GM21381 (cell line): ENCODE results near the gene FOXI1.

Experiments used
- ATAC-seq: cut with Tn5 transposase; IDR thresholded peaks from one replicate; pipeline ENCODE4 v1.9.1; 2021; ENCODE audit warnings: mild to moderate bottlenecking, moderate library complexity; ENCODE audit not compliant: unreplicated experiment

FOXI1 gene

DNA sequence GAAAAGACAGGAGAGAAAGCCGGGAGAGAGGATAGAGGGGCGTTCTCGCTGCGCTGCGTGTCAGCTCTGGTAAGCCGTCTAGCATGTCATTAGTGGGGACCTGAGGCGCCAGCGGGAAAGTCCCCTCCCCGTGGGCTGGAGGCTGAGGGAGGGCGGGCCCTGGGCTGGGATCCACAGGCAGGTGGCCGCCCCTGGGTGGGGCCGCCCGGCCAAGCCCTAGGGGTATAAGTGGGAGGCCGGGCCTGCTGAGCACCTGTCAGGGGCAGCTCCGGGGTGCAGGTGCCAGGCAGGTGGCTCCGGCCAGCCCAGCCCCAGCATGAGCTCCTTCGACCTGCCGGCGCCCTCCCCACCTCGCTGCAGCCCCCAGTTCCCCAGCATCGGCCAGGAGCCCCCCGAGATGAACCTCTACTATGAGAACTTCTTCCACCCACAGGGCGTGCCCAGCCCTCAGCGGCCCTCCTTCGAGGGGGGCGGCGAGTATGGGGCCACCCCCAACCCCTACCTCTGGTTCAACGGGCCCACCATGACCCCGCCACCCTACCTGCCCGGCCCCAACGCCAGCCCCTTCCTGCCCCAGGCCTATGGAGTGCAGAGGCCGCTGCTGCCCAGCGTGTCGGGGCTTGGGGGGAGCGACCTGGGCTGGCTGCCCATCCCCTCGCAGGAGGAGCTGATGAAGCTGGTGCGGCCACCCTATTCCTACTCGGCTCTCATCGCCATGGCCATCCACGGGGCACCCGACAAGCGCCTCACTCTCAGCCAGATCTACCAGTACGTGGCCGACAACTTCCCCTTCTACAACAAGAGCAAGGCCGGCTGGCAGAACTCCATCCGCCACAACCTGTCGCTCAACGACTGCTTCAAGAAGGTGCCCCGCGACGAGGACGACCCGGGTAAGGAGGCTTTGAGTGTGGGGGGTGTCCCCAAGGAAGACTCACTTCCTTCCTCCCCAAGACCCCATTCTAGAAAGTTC is at the start of gene FOXI1:
Gene FOXI1, plus strand, starts transcription at position 256 of the 970 bp plus-strand sequence. Its CDS starts 61 bp downstream, at position 317.
- no peak for ATAC-seq

DNA sequence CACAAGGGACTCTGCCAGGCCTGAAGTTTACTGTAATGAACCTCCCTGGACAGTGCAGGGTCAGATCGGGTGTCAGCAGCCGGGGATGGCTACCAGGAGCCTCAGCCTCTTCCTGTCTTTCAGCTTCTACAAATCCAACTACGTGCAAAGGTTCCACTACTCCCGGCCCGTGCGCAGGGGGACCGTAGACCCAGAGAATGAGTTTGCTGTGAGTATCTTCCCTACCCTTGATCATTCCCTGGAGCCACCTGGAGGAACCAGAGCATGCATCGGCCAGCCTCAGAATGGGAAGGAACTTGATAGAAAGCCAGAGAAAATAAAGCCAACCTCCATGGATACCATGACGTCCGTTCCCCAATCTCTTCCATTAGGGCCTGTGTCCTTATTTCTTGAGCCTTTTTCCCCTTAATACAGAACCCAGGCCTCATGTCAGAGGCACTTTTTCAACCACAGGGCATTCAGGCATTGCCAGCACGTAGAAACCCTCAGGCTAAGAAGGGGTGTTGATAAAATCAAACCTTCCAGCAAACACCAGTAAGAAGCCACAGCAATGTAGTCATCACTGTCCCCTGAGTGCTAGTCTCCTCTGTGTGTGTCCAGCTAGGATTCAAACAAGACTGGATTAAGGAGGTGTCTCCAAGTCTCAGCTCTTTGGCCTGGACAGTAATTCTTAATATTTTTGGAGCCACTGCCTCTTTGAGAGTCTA is 49.0 kb upstream of the FOXI1 start:
- ATAC-seq, result no peak

DNA sequence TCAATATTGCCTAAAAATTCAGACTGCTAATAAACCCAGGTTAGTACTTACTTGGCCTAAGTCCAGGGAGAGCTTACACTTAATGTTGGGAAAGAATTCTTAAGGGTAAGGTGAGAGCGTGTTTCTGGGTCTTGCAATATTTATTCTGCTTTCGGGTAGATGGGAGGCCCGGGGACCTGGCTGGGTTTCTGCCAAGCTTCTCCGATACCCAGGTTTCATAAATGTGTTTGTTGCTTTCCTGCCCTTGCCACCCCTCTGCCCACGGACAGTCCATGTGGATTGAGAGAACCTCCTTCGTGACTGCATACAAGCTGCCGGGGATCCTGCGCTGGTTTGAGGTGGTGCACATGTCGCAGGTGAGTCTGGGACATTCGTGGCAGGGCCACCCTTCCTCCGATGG is 48.4 kb upstream of the FOXI1 start:
- ATAC-seq, result no peak

DNA sequence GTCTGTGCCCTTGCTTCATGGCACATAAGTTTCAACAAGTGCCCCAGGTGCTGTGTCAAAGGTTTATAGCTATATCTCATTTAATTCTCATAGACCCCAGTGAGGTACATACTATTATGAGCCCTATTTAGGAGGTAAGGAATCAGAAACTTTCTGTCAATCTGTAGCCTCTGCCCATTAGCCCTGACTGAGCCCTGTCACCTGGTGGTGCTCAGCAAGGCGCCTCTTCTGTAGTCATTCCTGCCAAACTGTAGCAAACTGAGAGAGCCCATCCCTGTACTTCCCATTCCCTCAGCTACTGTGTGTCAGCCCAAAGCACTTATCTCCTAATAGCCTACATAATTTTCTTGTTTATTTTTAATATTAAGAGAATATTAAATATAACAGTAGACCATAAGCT is 46.5 kb upstream of the FOXI1 start:
- ATAC-seq, result no peak

DNA sequence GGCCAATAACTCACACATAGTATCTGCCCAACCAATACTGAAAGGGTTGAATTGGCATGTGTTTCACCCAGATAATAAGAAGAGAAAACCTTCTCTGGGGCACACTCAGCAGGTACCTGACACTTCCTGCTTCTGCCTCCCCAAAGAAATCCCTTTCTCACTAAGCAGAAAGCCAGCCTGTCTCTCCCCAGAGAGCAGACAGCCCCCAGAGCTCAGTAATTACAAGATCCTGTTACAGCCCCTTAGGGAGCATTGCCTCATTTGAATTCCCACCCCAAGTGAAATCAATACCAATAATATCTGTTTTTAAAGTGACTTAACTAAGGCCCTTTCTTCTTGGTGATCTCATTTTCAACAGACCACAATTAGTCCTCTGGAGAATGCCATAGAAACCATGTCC is 38.5 kb upstream of the FOXI1 start:
- no peak for ATAC-seq

DNA sequence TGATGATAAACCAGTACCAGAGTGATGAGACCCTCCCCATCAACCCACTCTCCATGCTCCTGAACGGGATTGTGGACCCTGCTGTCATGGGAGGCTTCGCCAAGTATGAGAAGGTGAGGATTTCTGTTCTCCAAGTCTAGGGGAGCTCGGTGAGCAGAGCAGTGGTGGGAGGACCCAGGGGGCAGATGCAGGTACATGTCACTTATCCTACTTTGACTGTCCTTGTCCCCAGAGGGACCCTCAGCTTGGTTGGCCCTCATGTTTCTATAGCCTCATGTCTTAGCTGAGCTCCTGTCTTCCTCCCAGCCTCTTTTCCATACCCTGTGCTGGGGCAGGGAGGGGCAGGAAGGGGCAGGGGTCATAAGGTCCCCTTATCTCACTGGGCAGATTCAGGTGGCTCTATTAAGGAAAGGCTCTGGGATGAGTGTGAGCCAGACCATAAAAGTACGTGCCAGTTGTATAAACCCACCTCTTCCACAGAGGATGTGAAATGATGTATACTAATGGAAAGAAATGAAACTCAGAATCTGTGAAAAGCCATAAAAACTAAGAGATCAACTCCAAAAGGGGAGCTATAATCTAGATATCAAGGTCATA is 38.0 kb upstream of the FOXI1 start:
- ATAC-seq, result no peak

DNA sequence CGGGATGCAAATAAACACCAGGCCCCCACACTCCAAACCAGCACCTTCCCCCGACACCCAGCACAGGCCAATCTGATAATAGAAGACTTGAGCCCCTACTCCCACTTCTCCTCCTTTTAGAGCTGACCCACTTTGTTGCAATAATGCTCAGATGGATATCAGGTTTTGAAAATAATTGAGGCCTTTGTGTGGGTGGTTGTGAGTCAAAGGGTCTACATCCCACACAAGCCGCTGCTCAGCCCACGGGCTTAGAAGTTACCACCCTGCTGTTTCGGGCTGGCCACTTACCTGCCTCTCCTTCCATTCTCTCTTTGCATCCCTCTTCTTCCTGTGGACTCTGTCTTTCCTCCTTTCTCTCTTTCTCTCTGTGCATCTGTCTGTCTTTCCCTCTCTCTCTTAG is 36.2 kb upstream of the FOXI1 start:
- ATAC-seq, result no peak

DNA sequence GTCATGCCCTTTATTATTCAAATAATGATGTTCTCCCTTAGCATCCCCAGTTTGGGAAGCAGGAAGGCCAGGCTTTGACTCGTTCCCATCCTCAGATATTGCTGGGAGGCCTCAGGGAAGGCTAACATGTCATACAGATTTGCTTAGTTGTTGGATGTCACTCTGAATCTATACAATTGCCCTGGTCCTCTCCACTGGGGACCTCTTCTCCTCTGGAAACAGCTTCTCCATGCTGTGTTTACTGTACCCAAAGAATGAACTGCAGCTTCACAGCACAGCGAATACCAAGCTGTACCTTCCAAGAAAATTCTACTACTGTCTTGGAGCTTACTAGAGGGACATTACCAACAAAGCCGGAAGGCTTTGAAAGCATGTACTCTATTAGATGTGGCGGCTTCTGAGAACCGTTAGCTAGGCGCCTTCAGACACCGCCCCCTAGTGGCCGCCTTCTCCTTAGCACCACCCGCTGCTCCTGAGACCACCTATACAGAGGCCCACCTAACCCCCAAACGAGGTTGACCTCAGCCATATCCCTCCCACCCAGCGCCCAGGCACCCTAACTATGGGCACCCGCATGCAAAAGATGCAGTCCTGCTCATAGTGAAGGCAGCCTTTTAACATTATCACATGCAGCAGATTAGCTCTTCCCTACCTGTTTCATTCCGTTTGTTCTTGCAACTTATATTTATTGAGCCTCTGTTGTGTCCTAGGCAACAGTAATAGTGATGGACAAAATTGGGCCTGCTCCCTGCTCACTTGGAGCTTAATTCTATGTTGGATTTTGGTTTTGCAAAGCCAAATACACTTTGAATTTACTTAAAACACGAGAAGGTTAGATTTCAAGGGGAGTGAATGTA is 34.9 kb upstream of the FOXI1 start:
- ATAC-seq, result no peak

DNA sequence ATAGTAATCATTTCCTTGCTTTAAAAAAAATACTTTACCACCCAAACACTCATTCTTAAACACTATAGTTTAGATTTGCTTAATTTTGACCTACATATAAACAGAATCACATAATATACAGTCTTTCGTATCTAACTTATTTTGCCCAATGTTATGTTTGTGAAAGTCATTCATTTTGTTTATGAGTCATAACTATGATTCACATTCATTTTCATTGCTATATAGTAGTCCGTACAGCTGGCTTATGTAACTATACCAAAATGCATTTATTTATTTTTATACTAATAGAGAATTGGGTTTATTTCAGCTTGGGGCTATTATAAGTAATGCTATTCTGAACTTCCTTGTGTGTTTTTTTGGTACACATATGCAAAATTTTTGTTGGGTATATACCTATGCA is 33.9 kb upstream of the FOXI1 start:
- ATAC-seq, result no peak

DNA sequence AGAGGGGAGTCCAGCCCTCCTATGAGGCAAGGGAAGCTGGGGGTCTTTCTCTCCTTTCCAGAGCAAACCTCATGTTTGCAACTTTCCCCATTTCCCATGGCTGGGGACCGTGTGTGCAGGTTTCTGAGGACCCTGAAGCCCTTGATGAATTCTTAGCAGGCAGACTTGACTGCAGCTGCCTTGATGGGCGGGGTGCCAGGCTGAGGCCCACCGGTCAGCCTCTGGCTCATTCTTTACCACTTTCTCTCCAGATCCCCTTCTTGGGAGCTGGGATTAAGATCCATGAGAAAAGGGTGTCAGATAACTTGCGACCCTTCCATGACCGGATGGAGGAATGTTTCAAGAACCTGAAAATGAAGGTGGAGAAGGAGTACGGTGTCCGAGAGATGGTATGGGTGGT is 30.0 kb upstream of the FOXI1 start:
- no peak for ATAC-seq

DNA sequence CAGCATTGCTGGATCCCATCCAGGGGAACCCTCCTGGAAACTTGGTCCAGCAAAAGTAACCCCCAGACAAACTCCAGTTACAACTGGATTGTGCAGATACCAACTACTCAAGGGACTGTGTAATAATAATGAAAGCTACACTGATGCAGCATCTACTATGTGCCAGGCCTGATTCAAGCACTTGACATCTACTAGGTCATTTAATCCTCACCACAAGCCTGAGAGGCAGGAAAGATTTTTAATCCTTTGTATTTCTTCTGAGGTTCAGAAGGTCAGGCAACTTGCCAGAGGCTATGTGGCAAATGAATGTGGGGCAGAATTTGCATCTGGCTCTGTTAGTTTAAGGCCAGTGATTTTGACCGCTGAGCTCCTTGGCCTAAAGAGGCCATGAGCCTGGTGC is 29.5 kb upstream of the FOXI1 start:
- no peak for ATAC-seq

DNA sequence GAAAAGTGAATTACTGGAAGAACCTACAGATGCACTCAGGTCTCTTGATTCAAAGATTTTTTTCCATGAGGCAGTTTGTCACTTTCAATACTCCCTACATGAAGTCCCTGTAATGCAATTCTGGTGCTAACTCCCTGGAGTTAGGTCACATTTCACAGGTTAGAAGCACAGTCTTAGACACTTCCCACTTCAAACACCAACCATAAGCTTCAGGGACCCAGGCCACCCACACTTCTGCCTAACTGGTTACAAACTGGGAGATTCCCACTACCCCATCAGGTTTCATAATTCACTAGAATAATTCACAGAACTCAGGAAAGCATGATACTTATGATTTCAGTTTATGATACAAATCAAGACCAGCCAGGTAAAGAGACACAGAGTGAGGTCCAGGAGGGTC is 29.0 kb upstream of the FOXI1 start:
- ATAC-seq, result no peak

DNA sequence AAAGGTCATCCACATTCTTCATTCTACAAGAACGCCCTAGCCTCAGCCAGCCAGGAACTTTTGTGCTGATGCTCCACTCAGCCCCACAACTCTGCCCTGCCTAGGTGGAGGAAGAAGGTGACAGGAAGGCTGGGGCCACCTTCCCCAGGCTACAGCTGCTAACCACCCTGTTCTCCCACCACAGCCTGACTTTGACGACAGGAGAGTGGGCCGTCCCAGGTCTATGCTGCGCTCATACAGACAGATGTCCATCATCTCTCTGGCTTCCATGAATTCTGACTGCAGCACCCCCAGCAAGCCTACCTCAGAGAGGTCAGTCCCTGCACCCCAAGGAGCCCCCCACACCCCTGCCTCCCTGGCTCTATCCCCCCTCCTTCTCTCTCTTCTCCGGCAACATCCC is 28.2 kb upstream of the FOXI1 start:
- ATAC-seq, result no peak

DNA sequence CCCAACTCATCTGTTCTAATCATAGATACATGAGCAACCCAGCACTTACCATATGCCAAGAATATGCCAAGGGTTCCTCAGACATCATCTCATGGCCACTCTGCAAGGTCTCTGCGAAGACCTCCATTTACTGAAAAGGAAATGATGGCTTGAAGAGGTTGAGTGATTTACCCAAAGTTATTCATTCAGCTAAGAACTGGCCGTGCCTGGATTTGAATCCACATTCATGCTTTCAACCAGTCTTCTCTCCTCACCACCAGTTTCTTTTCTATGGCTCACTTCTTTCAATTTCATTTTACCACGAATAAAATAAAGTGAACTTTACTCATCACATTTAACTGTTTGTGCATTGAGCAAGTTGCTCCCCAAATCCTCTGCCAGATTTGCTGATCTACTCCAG is 27.2 kb upstream of the FOXI1 start:
- no peak for ATAC-seq

DNA sequence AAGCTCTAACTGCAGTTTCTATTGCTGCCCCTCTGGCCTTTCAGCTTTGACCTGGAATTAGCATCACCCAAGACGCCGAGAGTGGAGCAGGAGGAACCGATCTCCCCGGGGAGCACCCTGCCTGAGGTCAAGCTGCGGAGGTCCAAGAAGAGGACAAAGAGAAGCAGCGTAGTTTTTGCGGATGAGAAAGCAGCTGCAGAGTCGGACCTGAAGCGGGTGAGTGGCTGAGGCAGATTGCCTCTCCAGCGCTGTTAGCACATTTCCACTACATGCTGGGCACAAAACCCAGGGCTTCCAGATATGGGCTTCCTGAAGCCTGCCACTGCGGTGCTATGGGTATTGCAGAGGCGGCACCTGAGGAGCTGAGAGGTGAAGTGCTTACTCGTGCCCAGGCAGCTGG is 26.8 kb upstream of the FOXI1 start:
- ATAC-seq, result no peak

DNA sequence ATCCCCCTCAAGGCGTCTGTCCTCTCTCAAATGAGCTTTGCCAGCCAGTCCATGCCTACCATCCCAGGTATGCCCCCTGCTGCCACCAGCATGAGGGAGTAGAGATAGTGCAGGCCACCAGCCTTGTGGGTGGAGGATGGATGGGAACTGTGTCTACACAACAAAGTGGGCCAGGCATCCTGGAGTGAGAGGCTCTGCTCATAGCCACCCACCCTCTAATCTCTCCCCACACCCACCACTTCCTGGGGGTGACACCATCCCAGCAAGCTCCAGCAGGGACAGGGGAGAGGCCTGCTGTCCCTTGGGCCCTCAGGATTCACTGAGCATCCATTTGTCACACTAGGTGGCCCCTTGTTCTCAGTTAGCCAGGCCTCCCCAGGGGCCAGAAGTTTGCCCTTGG is 25.5 kb upstream of the FOXI1 start:
- no peak for ATAC-seq

DNA sequence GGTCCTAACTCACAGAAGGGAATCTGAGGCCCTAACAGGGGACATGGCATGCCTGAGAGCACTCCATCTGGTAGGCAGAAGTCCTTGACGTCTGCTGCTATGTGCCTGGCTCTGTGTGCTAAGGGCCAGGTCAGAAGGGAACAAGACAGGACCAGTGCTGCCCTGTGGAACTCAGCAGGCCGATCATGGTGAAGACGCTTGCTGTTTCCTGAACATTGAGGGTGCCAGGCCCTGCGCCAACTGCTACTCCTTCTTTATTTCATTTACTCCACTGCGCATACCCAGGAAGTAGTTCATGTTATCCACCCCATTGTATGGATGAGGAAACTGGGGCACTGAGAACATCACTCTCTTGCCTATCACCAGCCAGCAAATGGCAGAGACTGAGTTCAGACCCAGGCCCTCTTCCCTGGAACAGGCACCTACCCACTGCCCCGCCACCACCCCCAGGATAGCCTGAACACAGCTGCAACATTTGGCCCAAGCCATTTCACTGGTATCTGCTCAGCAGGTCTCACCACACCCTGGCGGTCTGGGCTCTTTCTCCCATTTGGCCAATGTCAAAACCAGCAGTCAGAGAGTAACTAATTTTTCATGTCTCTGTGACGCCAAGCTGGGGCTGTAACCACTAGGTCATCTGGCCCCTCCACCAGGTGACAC is 24.8 kb upstream of the FOXI1 start:
- no peak for ATAC-seq

DNA sequence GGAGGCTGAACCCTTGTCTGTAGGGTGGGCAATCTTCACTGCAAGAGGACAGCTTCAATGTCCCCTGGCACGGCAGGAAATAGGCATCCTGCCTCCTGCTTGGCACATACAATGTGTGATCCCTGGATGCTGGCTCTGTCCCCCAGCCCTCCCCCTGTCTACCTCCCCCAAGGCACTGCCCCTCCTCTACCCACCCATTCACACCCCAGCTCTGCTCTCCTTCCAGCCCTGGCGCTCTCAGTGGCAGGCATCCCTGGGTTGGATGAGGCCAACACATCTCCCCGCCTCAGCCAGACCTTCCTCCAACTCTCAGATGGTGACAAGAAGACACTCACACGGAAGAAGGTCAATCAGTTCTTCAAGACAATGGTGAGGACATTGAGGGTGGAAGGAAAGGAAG is 24.1 kb upstream of the FOXI1 start:
- ATAC-seq, result no peak

DNA sequence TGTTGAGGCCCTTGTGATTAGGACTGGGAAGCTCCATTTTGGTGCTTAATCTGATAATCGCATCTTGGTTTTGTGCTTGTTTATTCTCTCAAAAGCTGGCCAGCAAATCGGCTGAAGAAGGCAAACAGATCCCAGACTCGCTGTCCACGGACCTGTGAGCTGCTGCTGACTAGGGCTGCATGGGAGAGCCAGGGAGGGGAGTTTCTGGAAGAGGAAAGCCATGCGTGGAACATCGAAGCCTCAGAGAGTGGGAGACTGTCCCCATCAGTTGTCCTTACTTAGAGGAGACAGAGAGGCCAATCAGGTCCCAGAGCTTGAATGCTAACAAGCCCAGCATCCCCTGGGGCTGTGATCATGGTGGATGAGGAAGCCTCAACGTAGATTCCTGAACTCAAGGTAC is 23.0 kb upstream of the FOXI1 start:
- ATAC-seq, result no peak

DNA sequence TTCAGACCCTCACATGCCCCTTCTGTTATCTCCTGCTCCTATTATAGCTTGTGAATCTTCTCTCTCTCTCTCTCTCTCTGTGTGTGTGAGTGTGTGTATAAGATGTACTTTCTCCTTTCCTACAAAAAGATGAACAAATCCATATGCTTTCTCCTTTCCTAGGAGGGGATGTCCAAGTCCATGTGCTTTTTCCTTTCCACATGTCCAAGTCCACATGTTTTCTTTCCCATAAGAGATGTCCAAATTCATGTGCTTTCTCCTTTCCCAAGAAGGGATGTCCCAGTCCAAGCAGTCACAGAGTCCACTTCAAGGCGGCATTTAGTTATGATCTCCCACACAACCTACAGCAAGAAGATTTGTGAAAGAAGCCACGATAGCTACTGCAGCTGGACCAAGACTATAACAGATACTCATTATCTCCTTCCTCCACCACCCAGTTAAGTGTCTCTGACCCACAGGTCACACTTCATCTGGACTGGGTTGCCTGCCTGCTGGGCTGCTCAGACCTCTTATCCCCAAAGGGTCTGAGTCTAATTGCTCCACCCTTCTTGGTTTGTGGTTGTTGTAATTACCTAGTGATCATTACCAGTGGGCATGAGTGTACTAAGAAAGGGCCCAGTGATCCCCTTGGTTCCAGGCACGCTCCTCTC is 18.4 kb upstream of the FOXI1 start:
- ATAC-seq, result no peak
